ENCODE data around the gene CRACR2A. TPM values are rescaled to one million over a fixed set of nuclear protein-coding genes. Genes with fewer than 3 reads are reported as not detected.

Gene CRACR2A
- total RNA-seq, 4 donors from 2014 or later, result 34.5 to 165 (median 85.8) TPM

GRCh38 chr12:3759878-3760277 lies 7.0 kb upstream of the CRACR2A start:
- no peaks in the 10 kb centered on the region for H3K27me3 ChIP-seq

GRCh38 chr12:3757261-3757660 lies 4.4 kb upstream of the CRACR2A start:
- Histone ChIP-seq H3K4me3 (no peak overlapping the region), H3K9me3 (no peaks in the 10 kb centered on the region), H3K27ac (peak overlapping the region; percentile 46 to 77 (median 59)), H3K4me1 (peaks cover 0 to 28% (median 17%) of the 10 kb centered on the region in 4 donors), H3K27me3 (no peaks in the 10 kb centered on the region), H3K36me3 (no peaks in the 10 kb centered on the region)
- no peak for TF ChIP-seq EP300 (IDR thresholded peaks at IDR 0.05; ENCODE audit: low read depth)
- TF ChIP-seq POLR2AphosphoS5 (IDR thresholded peaks at IDR 0.05), result peak; percentile 40 to 55 (median 45)
- TF ChIP-seq POLR2A (IDR thresholded peaks at IDR 0.05), result no peak
- 53% methylated on average over 2 of the region's 2 CpGs; no CpG with 5 or more reads in 1 of the 2 donors for WGBS, 2 donors (ENCODE audit: low coverage in 1 of 2)
- intact Hi-C loops (cut with DNase I; ENCODE audit: low total_unique reads), result no loop called here
- in situ Hi-C loops (cut with MboI; ENCODE audit: low pct_ligation_motif_present in 1 of 4, low pct_unique_long_range_greater_than_20kb in 1 of 4, low sequenced_read_pairs in 3 of 4), result no loop called here
- peak; percentile 64 for DNase-seq

More at GRCh38 chr12:3759878-3760277, 7.0 kb upstream of the CRACR2A start:
- no peak overlapping the region for H3K4me3 ChIP-seq
- DNase-seq, result no peak
- no peaks in the 10 kb centered on the region for H3K9me3 ChIP-seq
- H3K36me3 ChIP-seq, result no peaks in the 10 kb centered on the region
- H3K4me1 ChIP-seq, result peaks cover 0 to 14% (median 2%) of the 10 kb centered on the region in 4 donors
- in situ Hi-C loops (cut with MboI; ENCODE audit: low pct_ligation_motif_present in 1 of 4, low pct_unique_long_range_greater_than_20kb in 1 of 4, low sequenced_read_pairs in 3 of 4), result loop anchor here in 1 of 4 donors (10.0 kb wide), 1 partner anchor 105 kb away; no protein-coding TSS in a partner anchor
- H3K27ac ChIP-seq, result no peak overlapping the region
- TF ChIP-seq POLR2A (IDR thresholded peaks at IDR 0.05) (no peak), POLR2AphosphoS5 (IDR thresholded peaks at IDR 0.05) (no peak), EP300 (IDR thresholded peaks at IDR 0.05; ENCODE audit: low read depth) (no peak)
- TF ChIP-seq, protein P1, sequence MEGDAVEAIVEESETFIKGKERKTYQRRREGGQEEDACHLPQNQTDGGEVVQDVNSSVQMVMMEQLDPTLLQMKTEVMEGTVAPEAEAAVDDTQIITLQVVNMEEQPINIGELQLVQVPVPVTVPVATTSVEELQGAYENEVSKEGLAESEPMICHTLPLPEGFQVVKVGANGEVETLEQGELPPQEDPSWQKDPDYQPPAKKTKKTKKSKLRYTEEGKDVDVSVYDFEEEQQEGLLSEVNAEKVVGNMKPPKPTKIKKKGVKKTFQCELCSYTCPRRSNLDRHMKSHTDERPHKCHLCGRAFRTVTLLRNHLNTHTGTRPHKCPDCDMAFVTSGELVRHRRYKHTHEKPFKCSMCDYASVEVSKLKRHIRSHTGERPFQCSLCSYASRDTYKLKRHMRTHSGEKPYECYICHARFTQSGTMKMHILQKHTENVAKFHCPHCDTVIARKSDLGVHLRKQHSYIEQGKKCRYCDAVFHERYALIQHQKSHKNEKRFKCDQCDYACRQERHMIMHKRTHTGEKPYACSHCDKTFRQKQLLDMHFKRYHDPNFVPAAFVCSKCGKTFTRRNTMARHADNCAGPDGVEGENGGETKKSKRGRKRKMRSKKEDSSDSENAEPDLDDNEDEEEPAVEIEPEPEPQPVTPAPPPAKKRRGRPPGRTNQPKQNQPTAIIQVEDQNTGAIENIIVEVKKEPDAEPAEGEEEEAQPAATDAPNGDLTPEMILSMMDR (IDR thresholded peaks at IDR 0.05), result no peak
- intact Hi-C loops (cut with DNase I; ENCODE audit: low total_unique reads), result no loop called here
- WGBS, 2 donors (ENCODE audit: low coverage in 1 of 2), result 52 to 68% methylated on average over 2 of the region's 2 CpGs

- intact Hi-C loops (cut with DNase I; ENCODE audit: low total_unique reads), result no loop called here
- 88% methylated on average over 3 of the region's 3 CpGs; no CpG with 5 or more reads in 1 of the 2 donors for WGBS, 2 donors (ENCODE audit: low coverage in 1 of 2)
- TF ChIP-seq, protein P1 (IDR thresholded peaks at IDR 0.05), result no peak
- TF ChIP-seq POLR2A (IDR thresholded peaks at IDR 0.05) (no peak), POLR2AphosphoS5 (IDR thresholded peaks at IDR 0.05) (no peak), EP300 (IDR thresholded peaks at IDR 0.05; ENCODE audit: low read depth) (no peak)
Measured at GRCh38 chr12:3755898-3756297, 3.0 kb upstream of the CRACR2A start.

GRCh38 chr12:3753544-3754284 lies 805 bp upstream of the CRACR2A start:
- peak overlapping the region; percentile 78 to 91 (median 82) for H3K27ac ChIP-seq
- in situ Hi-C loops (cut with MboI; ENCODE audit: low pct_ligation_motif_present in 1 of 4, low pct_unique_long_range_greater_than_20kb in 1 of 4, low sequenced_read_pairs in 3 of 4), result no loop called here
- TF ChIP-seq EP300 (IDR thresholded peaks at IDR 0.05; ENCODE audit: low read depth) (no peak), POLR2AphosphoS5 (IDR thresholded peaks at IDR 0.05) (no peak), POLR2A (IDR thresholded peaks at IDR 0.05) (no peak)
- TF ChIP-seq, protein P1 (IDR thresholded peaks at IDR 0.05), result no peak
- no peak for DNase-seq
- H3K9me3 ChIP-seq, result no peaks in the 10 kb centered on the region
- no peaks in the 10 kb centered on the region for H3K36me3 ChIP-seq
- intact Hi-C loops (cut with DNase I; ENCODE audit: low total_unique reads), result no loop called here
- H3K4me3 ChIP-seq, result peak overlapping the region; percentile 21 to 53 (median 44)
- WGBS, 2 donors (ENCODE audit: low coverage in 1 of 2), result 47% methylated on average over 9 of the region's 9 CpGs; no CpG with 5 or more reads in 1 of the 2 donors
- H3K27me3 ChIP-seq, result no peaks in the 10 kb centered on the region
- H3K4me1 ChIP-seq, result peaks cover 0 to 40% (median 21%) of the 10 kb centered on the region in 4 donors

More at GRCh38 chr12:3755898-3756297, 3.0 kb upstream of the CRACR2A start:
- Histone ChIP-seq H3K4me1 (peaks cover 0 to 40% (median 21%) of the 10 kb centered on the region in 4 donors), H3K4me3 (no peak overlapping the region), H3K27me3 (no peaks in the 10 kb centered on the region), H3K36me3 (no peaks in the 10 kb centered on the region), H3K9me3 (no peaks in the 10 kb centered on the region), H3K27ac (peak overlapping the region in 1 of 4 donors; percentile 77)
- no peak for DNase-seq
- in situ Hi-C loops (cut with MboI; ENCODE audit: low pct_ligation_motif_present in 1 of 4, low pct_unique_long_range_greater_than_20kb in 1 of 4, low sequenced_read_pairs in 3 of 4), result no loop called here

Data from transverse colon (tissue), 4 donors.